Esophagus squamous epithelium (tissue), 5 donors: ENCODE measurements around the gene CCDC82. TPM values are rescaled to one million over a fixed set of nuclear protein-coding genes. Genes with fewer than 3 reads are reported as not detected.

ENCODE experiments used
- DNase-seq: peaks from one replicate; lab custom pipeline; 2025; lab: John Stamatoyannopoulos, UW
- H3K27ac ChIP-seq, 4 donors: fragments of 200-600 bp; sonication (generic); one replicate each; pipeline ENCODE4 v1.5.1; 2016 to 2019; ENCODE audit warnings: mild to moderate bottlenecking in 1 of 4
- H3K27me3 ChIP-seq, 4 donors: fragments of 200-600 bp; sonication (generic); 1 replicate in 3 of 4; 2 replicates in 1 of 4; pipeline versions ENCODE4 v1.5.1 to v1.6.0; 2017 to 2021; ENCODE audit warnings: antibody characterized with exemption in 1 of 4
- H3K36me3 ChIP-seq, 3 donors: fragments of 200-600 bp; sonication (generic); one replicate each; pipeline ENCODE4 v1.5.1; 2016 to 2019
- H3K4me1 ChIP-seq, 3 donors: fragments of 200-600 bp; sonication (generic); one replicate each; pipeline ENCODE4 v1.5.1; 2017 to 2019
- H3K4me3 ChIP-seq, 4 donors: fragments of 200-600 bp; sonication (generic); 1 replicate in 3 of 4; 2 replicates in 1 of 4; pipeline ENCODE4 v1.5.1; 2016 to 2019; ENCODE audit warnings: mild to moderate bottlenecking in 2 of 4, moderate library complexity in 1 of 4
- H3K9me3 ChIP-seq, 3 donors: fragments of 200-600 bp; sonication (generic); one replicate each; pipeline ENCODE4 v1.5.1; 2016 to 2019
- CTCF ChIP-seq, 6 experiments: fragments of 450-650 bp in 4 of 6; fragments of 200-600 bp in 2 of 6; sonication (generic) in 2 of 6; IDR thresholded peaks; one replicate each; pipeline ENCODE4 v1.5.1; 2016 to 2019; ENCODE audit warnings: antibody characterized with exemption in 6 of 6, mild to moderate bottlenecking in 4 of 6, moderate library complexity in 4 of 6
- POLR2A ChIP-seq, 4 donors: fragments of 450-650 bp; IDR thresholded peaks; one replicate each; pipeline ENCODE4 v1.6.1; 2017; ENCODE audit warnings: antibody characterized with exemption in 4 of 4, mild to moderate bottlenecking in 4 of 4, moderate library complexity in 3 of 4
- WGBS, 2 donors: methylation state at CpG; one replicate each; pipeline ENCODE4 v1.1.5; 2018; 5-methylcytosine and 5-hydroxymethylcytosine counted together
- intact Hi-C: fragments of 100-400 bp; cut with DNase I; formaldehyde crosslinking; loops from one replicate; pipeline ENCODE4 v1.15.0; 2022
- small RNA-seq, 4 donors: library from RNA; depleted of rRNA; stranded (forward); fragments of <200 nt; gene quantifications; one replicate each; pipeline ENCODE3, GENCODE V24; 2016
- total RNA-seq, 4 donors: library from RNA; depleted of rRNA; stranded (reverse); fragments of >200 nt; gene quantifications; one replicate each; pipeline ENCODE4 v1.1.0, GENCODE V29; 2016
- donor health status: DM: yes; HTN: yes; CAD: no.

CCDC82 gene
- total RNA-seq, 4 donors from 2014 or later = 8.8 to 18.7 (median 10.0) TPM

DNA sequence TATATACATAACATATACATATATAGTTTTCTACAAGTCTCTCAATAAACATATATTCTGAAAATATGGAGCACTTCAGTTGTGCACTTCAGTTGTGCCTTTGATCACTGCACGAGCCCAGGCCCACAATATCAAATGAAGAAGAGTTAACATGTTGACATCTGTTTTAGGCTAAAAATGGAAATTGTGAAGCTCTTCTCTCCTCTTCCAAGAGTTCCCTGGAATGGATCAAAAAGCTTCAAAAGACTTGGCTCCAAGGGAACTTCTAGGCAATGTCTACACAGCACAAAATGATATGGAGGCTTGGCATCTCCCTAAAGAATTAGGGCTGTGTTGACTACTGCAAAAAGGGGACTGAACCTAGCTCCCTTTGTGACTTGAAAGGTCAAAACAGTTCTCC lies 83.6 kb downstream of the CCDC82 start:
- H3K27ac ChIP-seq = peak overlapping the region; percentile 74 to 87 (median 82)
- H3K4me1 ChIP-seq = peaks cover 34 to 82% (median 42%) of the 10 kb centered on the region in 3 donors
- no peaks in the 10 kb centered on the region for H3K27me3 ChIP-seq
- no peaks in the 10 kb centered on the region for H3K36me3 ChIP-seq
- WGBS, 2 donors = 69 to 83% methylated on average over 1 of the region's 1 CpG
- intact Hi-C loops = no loop called here
- TF ChIP-seq CTCF (IDR thresholded peaks at IDR 0.05) = no peak
- TF ChIP-seq POLR2A (IDR thresholded peaks at IDR 0.05) = no peak
- no peak overlapping the region for H3K4me3 ChIP-seq
- DNase-seq = no peak
- H3K9me3 ChIP-seq = no peaks in the 10 kb centered on the region

- TF ChIP-seq POLR2A (IDR thresholded peaks at IDR 0.05) (no peak), CTCF (IDR thresholded peaks at IDR 0.05) (no peak)
- Histone ChIP-seq H3K27ac (peak overlapping the region in 1 of 4 donors; percentile 52), H3K27me3 (no peaks in the 10 kb centered on the region), H3K36me3 (no peaks in the 10 kb centered on the region), H3K4me1 (peaks cover 42 to 77% (median 45%) of the 10 kb centered on the region in 3 donors), H3K9me3 (no peaks in the 10 kb centered on the region), H3K4me3 (no peak overlapping the region)
- intact Hi-C loops = no loop called here
- no peak for DNase-seq
- 85 to 87% methylated on average over 3 of the region's 3 CpGs for WGBS, 2 donors
Observed at GRCh38 chr11:96303980-96304379, 85.7 kb downstream of the CCDC82 start.

DNA sequence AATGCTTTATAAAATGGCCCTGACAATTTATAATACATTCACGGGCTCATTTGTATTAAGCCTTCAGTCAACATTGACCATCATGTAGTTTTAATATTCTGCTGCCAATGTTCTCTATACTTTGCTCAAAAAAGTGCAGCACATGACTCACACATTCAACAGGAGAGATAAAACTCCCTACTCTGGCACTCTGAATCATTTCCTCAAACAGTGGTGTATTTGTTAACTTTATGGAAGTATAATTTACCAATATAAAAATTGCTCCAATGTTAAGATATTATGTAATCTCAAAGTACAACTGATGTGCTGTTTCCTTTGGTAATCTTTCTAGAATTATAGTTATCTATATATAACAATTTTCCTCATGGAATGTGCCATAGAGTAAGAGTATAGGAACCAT lies 86.6 kb downstream of the CCDC82 start:
- Histone ChIP-seq H3K4me3 (no peak overlapping the region), H3K4me1 (peaks cover 33 to 69% (median 41%) of the 10 kb centered on the region in 3 donors), H3K27me3 (no peaks in the 10 kb centered on the region), H3K27ac (peak overlapping the region in 2 of 4 donors; percentile 13 to 52), H3K36me3 (no peaks in the 10 kb centered on the region), H3K9me3 (no peaks in the 10 kb centered on the region)
- TF ChIP-seq CTCF (IDR thresholded peaks at IDR 0.05) (no peak), POLR2A (IDR thresholded peaks at IDR 0.05) (no peak)
- 23 to 35% methylated on average over 1 of the region's 1 CpG for WGBS, 2 donors
- DNase-seq = no peak
- intact Hi-C loops = no loop called here

Small RNA genes within 50 kb of the gene (small RNA-seq; reads per million reads assigned to genes)
- 0 reads per million in 4 donors for gene MIR1260B

Other genes starting within 250 kb of the CCDC82 start
- 10 to 100 TPM in 1 of 4 donors, 1 to 10 TPM in 3; 4.7 to 21.7 (median 7.3) TPM for gene MAML2, start 46.7 kb downstream of the CCDC82 start, total RNA-seq
- gene JRKL, start 101 bp upstream of the CCDC82 start, total RNA-seq = 1 to 10 TPM; 4.3 to 6.1 (median 4.6) TPM